ENCODE results near the gene BMAL1. TPM values are rescaled to one million over a fixed set of nuclear protein-coding genes. Genes with fewer than 3 reads are reported as not detected.

Gene BMAL1
- total RNA-seq, 3 donors from 2014 or later (not counting 1 experiment from before 2014, with no cell fraction given), result 142 to 162 (median 145) TPM

GRCh38 chr11:13258855-13259254 lies 18.7 kb upstream of the BMAL1 start:
- no peak overlapping the region for H3K27ac Mint-ChIP-seq
- H3K4me1 Mint-ChIP-seq, result peaks cover 0 to 5% of the 10 kb centered on the region in 2 donors
- no peaks in the 10 kb centered on the region for H3K36me3 Mint-ChIP-seq
- no CpG with 5 or more reads among the region's 1 CpG for WGBS (ENCODE audit: insufficient coverage)
- H3K4me3 ChIP-seq (ENCODE audit: low read length), result no peak overlapping the region
- no peaks in the 10 kb centered on the region for H3K4me1 ChIP-seq (ENCODE audit: control insufficient read depth, insufficient read depth, low read length)
- DNase-seq (no peak), ATAC-seq (no peak)
- peaks cover 14 to 22% of the 10 kb centered on the region in 2 donors for H3K27me3 Mint-ChIP-seq (ENCODE audit: low read depth in 2 of 2)
- H3K27ac ChIP-seq (ENCODE audit: low read length), result no peak overlapping the region
- no peaks in the 10 kb centered on the region for H3K36me3 ChIP-seq (ENCODE audit: control insufficient read depth, insufficient read depth, low read length)
- no peak overlapping the region for H3K4me3 Mint-ChIP-seq
- intact Hi-C loops (cut with micrococcal nuclease), result no loop called here
- no peaks in the 10 kb centered on the region for H3K9me3 Mint-ChIP-seq
- H3K9me3 ChIP-seq (ENCODE audit: control insufficient read depth, insufficient read depth, low read length), result no peaks in the 10 kb centered on the region
- TF ChIP-seq CTCF (IDR thresholded peaks at IDR 0.05), result no peak
- no peaks in the 10 kb centered on the region for H3K27me3 ChIP-seq (ENCODE audit: control insufficient read depth, insufficient read depth, low read length)

DNA sequence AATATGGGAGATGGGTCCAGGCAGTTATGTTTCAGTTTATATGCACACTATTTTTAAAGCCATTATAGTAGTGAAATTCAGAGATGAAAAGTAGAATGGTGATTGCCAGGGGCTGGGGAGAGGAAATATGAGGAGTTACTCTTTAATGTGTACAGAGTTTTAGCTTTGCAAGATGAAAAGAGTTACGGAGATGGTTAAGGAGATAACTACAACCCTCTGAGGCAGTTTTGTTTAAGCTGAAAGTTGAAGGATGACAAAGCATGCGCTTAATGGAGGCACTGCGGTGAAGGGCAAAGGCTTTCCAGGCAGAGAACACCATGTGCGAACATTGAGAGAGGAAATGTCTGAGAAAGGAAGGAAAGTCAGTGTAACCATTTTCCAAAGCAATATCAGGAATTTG lies 18.2 kb upstream of the BMAL1 start:
- Mint-ChIP-seq H3K27me3 (ENCODE audit: low read depth in 2 of 2) (peaks cover 14 to 23% of the 10 kb centered on the region in 2 donors), H3K36me3 (no peaks in the 10 kb centered on the region), H3K27ac (no peak overlapping the region), H3K9me3 (no peaks in the 10 kb centered on the region), H3K4me3 (no peak overlapping the region), H3K4me1 (peaks cover 0 to 5% of the 10 kb centered on the region in 2 donors)
- H3K27me3 ChIP-seq (ENCODE audit: control insufficient read depth, insufficient read depth, low read length), result no peaks in the 10 kb centered on the region
- peak in 1 of 2 donors; percentile 15 for DNase-seq
- no peaks in the 10 kb centered on the region for H3K36me3 ChIP-seq (ENCODE audit: control insufficient read depth, insufficient read depth, low read length)
- H3K4me1 ChIP-seq (ENCODE audit: control insufficient read depth, insufficient read depth, low read length), result no peaks in the 10 kb centered on the region
- H3K27ac ChIP-seq (ENCODE audit: low read length), result no peak overlapping the region
- WGBS (ENCODE audit: insufficient coverage), result 81% methylated on average over 4 of the region's 4 CpGs
- intact Hi-C loops (cut with micrococcal nuclease), result no loop called here
- no peak for TF ChIP-seq CTCF (IDR thresholded peaks at IDR 0.05)
- no peak overlapping the region for H3K4me3 ChIP-seq (ENCODE audit: low read length)
- no peaks in the 10 kb centered on the region for H3K9me3 ChIP-seq (ENCODE audit: control insufficient read depth, insufficient read depth, low read length)
- ATAC-seq, result no peak

GRCh38 chr11:13260201-13260962 lies 17.2 kb upstream of the BMAL1 start:
- Mint-ChIP-seq H3K27ac (no peak overlapping the region), H3K4me3 (no peak overlapping the region), H3K27me3 (ENCODE audit: low read depth in 2 of 2) (peaks cover 19 to 25% of the 10 kb centered on the region in 2 donors), H3K4me1 (peaks cover 0 to 5% of the 10 kb centered on the region in 2 donors), H3K9me3 (no peaks in the 10 kb centered on the region), H3K36me3 (no peaks in the 10 kb centered on the region)
- TF ChIP-seq CTCF (IDR thresholded peaks at IDR 0.05), result no peak
- H3K27me3 ChIP-seq (ENCODE audit: control insufficient read depth, insufficient read depth, low read length), result peaks cover 4% of the 10 kb centered on the region
- H3K27ac ChIP-seq (ENCODE audit: low read length), result no peak overlapping the region
- DNase-seq, result no peak
- ATAC-seq, result no peak
- no peaks in the 10 kb centered on the region for H3K9me3 ChIP-seq (ENCODE audit: control insufficient read depth, insufficient read depth, low read length)
- H3K36me3 ChIP-seq (ENCODE audit: control insufficient read depth, insufficient read depth, low read length), result no peaks in the 10 kb centered on the region
- H3K4me1 ChIP-seq (ENCODE audit: control insufficient read depth, insufficient read depth, low read length), result no peaks in the 10 kb centered on the region
- H3K4me3 ChIP-seq (ENCODE audit: low read length), result no peak overlapping the region
- 78% methylated on average over 7 of the region's 7 CpGs for WGBS (ENCODE audit: insufficient coverage)
- intact Hi-C loops (cut with micrococcal nuclease), result no loop called here

Data from natural killer cell (primary cell).